Left renal cortex interstitium (tissue), 4 donors: ENCODE results near the gene DNAL1. TPM values are rescaled to one million over a fixed set of nuclear protein-coding genes. Genes with fewer than 3 reads are reported as not detected.

Experiments
- DNase-seq, 4 donors: peaks; one replicate each; pipeline ENCODE4 v3.0.0-alpha.2; 2013; ENCODE audit warnings: low read depth in 4 of 4, low spot score in 2 of 4, missing footprints in 1 of 4
- polyA plus RNA-seq, 4 donors: library from polyadenylated mRNA; unstranded; fragments of 120-200 nt; gene quantifications; one replicate each; pipeline ENCODE4 v1.2.1, GENCODE V29; 2013; ENCODE audit not compliant: insufficient read length in 4 of 4

Gene DNAL1
- polyA plus RNA-seq, 4 donors, result 16.3 to 21.9 (median 21.3) TPM

GRCh38 chr14:73741876-73742519 lies 97.2 kb downstream of the DNAL1 start:
- DNase-seq, result no peak

GRCh38 chr14:73742520-73743238 lies 97.9 kb downstream of the DNAL1 start:
- no peak for DNase-seq

GRCh38 chr14:73743431-73743931 lies 98.7 kb downstream of the DNAL1 start:
- DNase-seq, result no peak

- DNase-seq, result no peak
Observed at GRCh38 chr14:73744175-73744867, 99.5 kb downstream of the DNAL1 start.

- no peak for DNase-seq
Observed at GRCh38 chr14:73744874-73745529, 100.2 kb downstream of the DNAL1 start.

GRCh38 chr14:73745571-73746519 lies 101.1 kb downstream of the DNAL1 start:
- no peak for DNase-seq

GRCh38 chr14:73746520-73747378 lies 102.0 kb downstream of the DNAL1 start:
- no peak for DNase-seq

GRCh38 chr14:73747379-73748211 lies 102.8 kb downstream of the DNAL1 start:
- DNase-seq, result no peak

- DNase-seq, result no peak
Observed at GRCh38 chr14:73748858-73749357, 104.1 kb downstream of the DNAL1 start.

- no peak for DNase-seq
Observed at GRCh38 chr14:73749706-73750530, 105.1 kb downstream of the DNAL1 start.

GRCh38 chr14:73750531-73750901 lies 105.7 kb downstream of the DNAL1 start:
- DNase-seq, result no peak

GRCh38 chr14:73751157-73751691 lies 106.4 kb downstream of the DNAL1 start:
- no peak for DNase-seq

GRCh38 chr14:73752297-73752992 lies 107.7 kb downstream of the DNAL1 start:
- DNase-seq, result no peak
